ENCODE data around the gene TMEM127. TPM values are rescaled to one million over a fixed set of nuclear protein-coding genes. Genes with fewer than 3 reads are reported as not detected.
A peak's percentile ranks its signal among the peaks of the same experiment; 100 is the strongest.

Gene TMEM127
- total and polyA plus RNA-seq, 2 experiments from 2014 or later, result 33.6 to 44.4 TPM

DNA sequence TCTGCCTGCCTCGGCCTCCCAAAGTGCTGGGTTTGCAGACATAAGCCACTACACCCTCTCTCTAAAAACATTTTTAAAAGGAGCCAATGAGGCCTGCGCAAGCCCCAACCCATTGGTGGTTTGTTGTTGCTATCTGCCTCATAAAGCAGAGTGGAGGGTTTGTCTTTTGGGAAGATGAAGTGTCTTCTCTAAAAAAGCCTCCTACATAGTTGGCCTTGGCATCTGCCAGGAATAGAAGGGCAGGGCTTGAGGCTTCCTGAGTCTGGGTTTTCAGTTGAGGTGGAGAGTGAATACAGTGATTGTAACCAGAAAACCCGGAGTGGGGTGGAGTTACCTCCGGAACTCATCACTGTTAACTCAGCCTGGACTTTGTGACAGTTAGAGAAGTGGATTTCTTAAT lies 51.2 kb downstream of the TMEM127 start:
- Histone ChIP-seq H3K9me2 (replicated peaks; ENCODE audit: insufficient read depth) (no peaks in the 10 kb centered on the region), H2AFZ (no peak overlapping the region), H3K27me3 (no peaks in the 10 kb centered on the region), H3K9me3 (ENCODE audit: low read depth) (no peaks in the 10 kb centered on the region), H3K36me3 (replicated peaks; ENCODE audit: insufficient read depth, low read depth) (no peaks in the 10 kb centered on the region), H3K27ac (no peak overlapping the region), H4K20me1 (ENCODE audit: insufficient read depth, poor library complexity, severe bottlenecking) (no peaks in the 10 kb centered on the region), H3K4me1 (ENCODE audit: insufficient read depth) (peaks cover 9% of the 10 kb centered on the region), H3K4me3 (no peak overlapping the region), H3K79me2 (peaks cover 12% of the 10 kb centered on the region), H3K4me2 (no peak overlapping the region)
- DNase-seq (ENCODE audit: low spot score), result no peak
- WGBS (ENCODE audit: low lambda C conversion rate, missing lambda C conversion rate), result 96% methylated on average over 4 of the region's 4 CpGs
- no peak for TF ChIP-seq EZH2phosphoT487 (IDR thresholded peaks at IDR 0.05; ENCODE audit: low read depth, severe bottlenecking, unreplicated experiment)
- no peak for TF ChIP-seq EZH2 (IDR thresholded peaks at IDR 0.05; ENCODE audit: borderline replicate concordance)
- TF ChIP-seq CTCF (IDR thresholded peaks at IDR 0.05; ENCODE audit: poor library complexity), result no peak

DNA sequence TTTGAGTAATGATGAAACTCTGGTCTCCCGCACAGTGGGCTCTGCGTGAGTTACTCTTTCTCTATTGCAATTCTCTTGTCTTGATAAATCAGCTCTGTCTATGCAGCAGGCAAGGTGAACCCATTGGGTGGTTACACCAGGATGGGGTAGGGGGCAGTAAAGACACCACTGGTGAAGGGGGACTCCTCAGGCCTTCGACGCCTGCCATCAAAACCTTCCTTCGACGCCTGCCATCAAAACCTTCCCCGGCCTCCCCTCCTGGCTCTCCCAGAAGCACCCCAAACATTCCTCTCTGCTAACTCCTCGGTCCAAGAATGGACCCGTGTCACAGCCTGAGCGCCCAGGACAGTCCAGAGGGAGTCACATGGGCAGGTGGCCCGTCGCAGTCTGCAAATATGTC lies 52.4 kb downstream of the TMEM127 start:
- Histone ChIP-seq H4K20me1 (ENCODE audit: insufficient read depth, poor library complexity, severe bottlenecking) (no peaks in the 10 kb centered on the region), H3K79me2 (peaks cover 17% of the 10 kb centered on the region), H3K27ac (no peak overlapping the region), H2AFZ (no peak overlapping the region), H3K27me3 (no peaks in the 10 kb centered on the region), H3K9me3 (ENCODE audit: low read depth) (no peaks in the 10 kb centered on the region), H3K4me3 (no peak overlapping the region), H3K4me1 (ENCODE audit: insufficient read depth) (peaks cover 11% of the 10 kb centered on the region), H3K9me2 (replicated peaks; ENCODE audit: insufficient read depth) (no peaks in the 10 kb centered on the region), H3K4me2 (no peak overlapping the region), H3K36me3 (replicated peaks; ENCODE audit: insufficient read depth, low read depth) (no peaks in the 10 kb centered on the region)
- DNase-seq (ENCODE audit: low spot score), result no peak
- 92% methylated on average over 12 of the region's 12 CpGs for WGBS (ENCODE audit: low lambda C conversion rate, missing lambda C conversion rate)
- TF ChIP-seq EZH2 (IDR thresholded peaks at IDR 0.05; ENCODE audit: borderline replicate concordance) (no peak), EZH2phosphoT487 (IDR thresholded peaks at IDR 0.05; ENCODE audit: low read depth, severe bottlenecking, unreplicated experiment) (no peak), CTCF (IDR thresholded peaks at IDR 0.05; ENCODE audit: poor library complexity) (no peak)

DNA sequence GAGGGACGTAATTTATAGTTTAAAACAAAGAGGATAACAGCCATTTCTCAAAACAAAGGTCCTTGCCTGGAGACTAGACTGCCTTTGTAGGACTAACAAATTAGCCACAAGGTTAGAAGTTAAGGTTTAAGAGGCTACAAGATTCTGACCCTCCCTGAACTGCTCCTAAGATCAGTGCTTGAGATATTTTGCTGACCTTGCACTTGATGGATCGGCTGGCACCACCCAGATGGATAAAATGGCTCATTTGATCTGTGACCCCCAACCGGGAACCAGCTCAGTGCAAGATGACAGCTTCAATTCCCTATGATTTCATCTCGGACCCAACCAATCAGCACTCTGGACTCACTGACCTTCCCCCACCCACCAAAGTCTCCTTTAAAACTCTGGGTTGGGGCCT lies 53.5 kb downstream of the TMEM127 start:
- Histone ChIP-seq H4K20me1 (ENCODE audit: insufficient read depth, poor library complexity, severe bottlenecking) (peaks cover 7% of the 10 kb centered on the region), H3K4me3 (no peak overlapping the region), H3K9me3 (ENCODE audit: low read depth) (no peaks in the 10 kb centered on the region), H3K27me3 (no peaks in the 10 kb centered on the region), H2AFZ (no peak overlapping the region), H3K36me3 (replicated peaks; ENCODE audit: insufficient read depth, low read depth) (no peaks in the 10 kb centered on the region), H3K4me1 (ENCODE audit: insufficient read depth) (peaks cover 11% of the 10 kb centered on the region), H3K4me2 (no peak overlapping the region), H3K79me2 (peaks cover 24% of the 10 kb centered on the region), H3K27ac (no peak overlapping the region), H3K9me2 (replicated peaks; ENCODE audit: insufficient read depth) (no peaks in the 10 kb centered on the region)
- DNase-seq (ENCODE audit: low spot score), result no peak
- TF ChIP-seq EZH2phosphoT487 (IDR thresholded peaks at IDR 0.05; ENCODE audit: low read depth, severe bottlenecking, unreplicated experiment) (no peak), CTCF (IDR thresholded peaks at IDR 0.05; ENCODE audit: poor library complexity) (no peak), EZH2 (IDR thresholded peaks at IDR 0.05; ENCODE audit: borderline replicate concordance) (no peak)
- 88% methylated on average over 4 of the region's 4 CpGs for WGBS (ENCODE audit: low lambda C conversion rate, missing lambda C conversion rate)

DNA sequence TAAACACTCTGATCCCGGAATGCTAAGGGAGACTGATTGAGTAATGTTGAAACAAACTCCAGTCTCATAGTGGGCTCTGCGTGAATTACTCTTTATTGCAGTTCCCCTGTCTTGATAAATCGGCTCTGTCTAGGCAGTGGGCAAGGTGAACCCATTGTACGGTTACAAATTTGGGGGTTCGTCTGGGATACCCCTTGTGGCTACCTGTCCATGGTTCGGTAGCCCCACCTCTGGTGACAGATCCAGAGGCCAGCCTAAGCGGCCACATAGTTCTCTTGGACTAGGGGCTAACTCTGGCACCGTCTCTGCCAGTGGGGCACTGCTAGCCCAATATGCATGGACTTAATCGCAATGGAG lies 56.1 kb downstream of the TMEM127 start:
- Histone ChIP-seq H3K36me3 (replicated peaks; ENCODE audit: insufficient read depth, low read depth) (no peaks in the 10 kb centered on the region), H3K4me1 (ENCODE audit: insufficient read depth) (peaks cover 33% of the 10 kb centered on the region), H3K79me2 (peaks cover 49% of the 10 kb centered on the region), H3K27me3 (no peaks in the 10 kb centered on the region), H2AFZ (peak overlapping the region; percentile 86), H3K9me2 (replicated peaks; ENCODE audit: insufficient read depth) (no peaks in the 10 kb centered on the region), H3K4me3 (peak overlapping the region; percentile 41), H3K4me2 (peak overlapping the region; percentile 86), H4K20me1 (ENCODE audit: insufficient read depth, poor library complexity, severe bottlenecking) (peaks cover 31% of the 10 kb centered on the region), H3K27ac (peak overlapping the region; percentile 89), H3K9me3 (ENCODE audit: low read depth) (no peaks in the 10 kb centered on the region)
- TF ChIP-seq EZH2 (IDR thresholded peaks at IDR 0.05; ENCODE audit: borderline replicate concordance) (no peak), CTCF (IDR thresholded peaks at IDR 0.05; ENCODE audit: poor library complexity) (no peak), EZH2phosphoT487 (IDR thresholded peaks at IDR 0.05; ENCODE audit: low read depth, severe bottlenecking, unreplicated experiment) (no peak)
- WGBS (ENCODE audit: low lambda C conversion rate, missing lambda C conversion rate), result 87% methylated on average over 9 of the region's 9 CpGs
- DNase-seq (ENCODE audit: low spot score), result no peak

All from hepatocyte (in vitro differentiated cells).